Measurements from ENCODE around the gene CGB7. TPM values are rescaled to one million over a fixed set of nuclear protein-coding genes. Genes with fewer than 3 reads are reported as not detected.
A peak's percentile ranks its signal among the peaks of the same experiment; 100 is the strongest.

The CGB7 gene
- total RNA-seq = 0.16 TPM in 1 of 2 replicates, not detected in the other
- long read RNA-seq = 0 reads

DNA sequence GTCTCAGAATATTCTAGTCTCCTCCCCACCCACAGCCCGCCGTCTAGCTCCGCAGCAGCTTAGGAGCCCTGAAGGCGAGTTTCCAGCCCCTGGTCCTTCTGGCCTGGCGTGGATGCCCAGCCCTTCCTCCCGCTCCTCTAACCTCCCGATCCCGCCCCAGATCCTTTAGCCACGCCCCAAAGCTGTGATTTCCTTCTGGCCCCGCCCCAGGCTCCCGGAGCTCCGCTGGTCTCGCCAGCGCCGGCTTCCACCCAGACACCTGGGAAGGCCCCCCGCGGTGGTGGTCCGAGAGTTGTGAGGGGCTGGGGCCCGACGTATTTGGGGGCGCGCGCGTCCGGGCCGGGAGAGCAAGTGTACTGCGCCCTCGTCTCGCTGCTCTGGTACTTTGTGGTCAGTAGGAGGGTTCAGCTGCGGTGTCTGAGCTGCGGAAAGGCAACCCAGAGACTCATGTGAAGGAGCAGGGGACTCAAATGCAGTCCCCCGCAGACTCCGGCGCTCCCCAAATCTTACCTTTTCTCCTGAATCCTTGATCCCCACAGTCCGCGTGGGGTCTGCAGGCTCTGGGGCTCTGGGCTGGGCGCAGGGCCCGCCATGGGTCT lies at the start of gene CGB7:
Gene CGB7 (minus strand): TSS at position 114 of the 599 bp plus-strand sequence. CDS start 2,374 bp downstream, outside the sequence.
- Mint-ChIP-seq H3K9me3 (ENCODE audit: unreplicated experiment) (no peaks in the 10 kb centered on the region), H3K27ac (ENCODE audit: unreplicated experiment) (no peak within 1 kb of the TSS), H3K4me3 (ENCODE audit: unreplicated experiment) (peak within 1 kb of the TSS; percentile 74), H3K4me1 (ENCODE audit: unreplicated experiment) (peaks cover 15% of the 10 kb centered on the region), H3K27me3 (ENCODE audit: unreplicated experiment) (peaks cover 6% of the 10 kb centered on the region), H3K36me3 (ENCODE audit: unreplicated experiment) (no peaks in the 10 kb centered on the region)
- TF ChIP-seq, protein P1, sequence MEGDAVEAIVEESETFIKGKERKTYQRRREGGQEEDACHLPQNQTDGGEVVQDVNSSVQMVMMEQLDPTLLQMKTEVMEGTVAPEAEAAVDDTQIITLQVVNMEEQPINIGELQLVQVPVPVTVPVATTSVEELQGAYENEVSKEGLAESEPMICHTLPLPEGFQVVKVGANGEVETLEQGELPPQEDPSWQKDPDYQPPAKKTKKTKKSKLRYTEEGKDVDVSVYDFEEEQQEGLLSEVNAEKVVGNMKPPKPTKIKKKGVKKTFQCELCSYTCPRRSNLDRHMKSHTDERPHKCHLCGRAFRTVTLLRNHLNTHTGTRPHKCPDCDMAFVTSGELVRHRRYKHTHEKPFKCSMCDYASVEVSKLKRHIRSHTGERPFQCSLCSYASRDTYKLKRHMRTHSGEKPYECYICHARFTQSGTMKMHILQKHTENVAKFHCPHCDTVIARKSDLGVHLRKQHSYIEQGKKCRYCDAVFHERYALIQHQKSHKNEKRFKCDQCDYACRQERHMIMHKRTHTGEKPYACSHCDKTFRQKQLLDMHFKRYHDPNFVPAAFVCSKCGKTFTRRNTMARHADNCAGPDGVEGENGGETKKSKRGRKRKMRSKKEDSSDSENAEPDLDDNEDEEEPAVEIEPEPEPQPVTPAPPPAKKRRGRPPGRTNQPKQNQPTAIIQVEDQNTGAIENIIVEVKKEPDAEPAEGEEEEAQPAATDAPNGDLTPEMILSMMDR (IDR thresholded peaks at IDR 0.05) = no peak
- no peak for DNase-seq (ENCODE audit: extremely low spot score, unreplicated experiment)

DNA sequence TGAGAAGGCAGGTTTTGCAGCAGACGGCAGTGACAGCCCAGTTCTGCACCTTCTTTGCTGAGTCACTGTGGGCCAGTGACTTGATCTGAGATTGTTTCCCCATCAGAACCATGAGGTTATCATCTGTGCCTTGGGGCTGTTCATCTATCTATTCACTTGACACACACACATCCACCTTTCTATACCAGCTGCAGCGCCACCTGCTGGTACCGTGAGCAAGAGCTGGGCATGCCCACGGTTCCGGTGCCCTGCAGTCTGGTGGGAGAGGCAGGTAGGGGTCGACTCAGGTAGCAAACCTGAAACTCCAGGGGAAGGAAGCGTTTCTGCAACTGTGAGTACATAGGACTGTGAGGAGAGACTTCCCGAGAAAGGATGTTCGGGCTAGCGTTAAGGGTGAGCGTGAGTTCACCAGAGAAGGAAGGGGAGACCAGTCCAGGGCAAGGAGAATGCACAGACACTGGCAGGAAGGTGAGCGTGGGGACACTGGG lies 49.1 kb upstream of the CGB7 start:
- Mint-ChIP-seq H3K4me3 (ENCODE audit: unreplicated experiment) (no peak overlapping the region), H3K9me3 (ENCODE audit: unreplicated experiment) (no peaks in the 10 kb centered on the region), H3K27me3 (ENCODE audit: unreplicated experiment) (no peaks in the 10 kb centered on the region), H3K27ac (ENCODE audit: unreplicated experiment) (no peak overlapping the region), H3K36me3 (ENCODE audit: unreplicated experiment) (peaks cover 36% of the 10 kb centered on the region), H3K4me1 (ENCODE audit: unreplicated experiment) (peaks cover 2% of the 10 kb centered on the region)
- TF ChIP-seq, protein P1 (IDR thresholded peaks at IDR 0.05) = peak; percentile 84
- no peak for DNase-seq (ENCODE audit: extremely low spot score, unreplicated experiment)

DNA sequence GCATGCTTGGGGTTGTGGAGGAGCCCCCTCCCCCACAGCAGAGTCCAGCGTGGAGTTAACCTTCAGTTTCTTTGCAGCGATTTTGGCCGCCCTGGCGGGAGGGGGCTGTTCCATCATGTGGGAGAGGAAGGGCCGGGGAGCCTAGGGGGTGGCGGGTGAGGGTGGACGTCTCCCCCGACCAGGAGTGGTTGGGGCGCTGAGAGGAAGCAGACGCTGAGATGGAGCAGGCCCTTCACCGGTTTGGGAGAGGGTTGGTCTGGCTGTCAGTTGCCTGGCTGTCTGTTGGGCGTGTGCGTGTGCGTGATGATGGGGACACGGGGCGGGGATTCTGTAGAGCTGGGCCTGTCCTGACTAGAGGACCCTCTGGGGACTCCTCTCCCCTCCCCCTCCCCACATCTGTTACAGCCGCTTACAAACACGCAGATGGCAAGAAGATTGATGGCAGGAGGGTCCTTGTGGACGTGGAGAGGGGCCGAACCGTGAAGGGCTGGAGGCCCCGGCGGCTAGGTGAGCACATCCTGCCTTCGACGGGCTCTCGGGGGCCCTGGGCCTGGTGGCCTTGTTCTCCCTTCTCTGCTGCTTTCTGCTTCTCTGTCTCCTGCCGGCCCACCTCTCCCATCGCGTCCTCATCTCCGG lies 46.8 kb upstream of the CGB7 start:
- no peak overlapping the region for H3K27ac Mint-ChIP-seq (ENCODE audit: unreplicated experiment)
- TF ChIP-seq, protein P1 (IDR thresholded peaks at IDR 0.05) = no peak
- no peaks in the 10 kb centered on the region for H3K27me3 Mint-ChIP-seq (ENCODE audit: unreplicated experiment)
- H3K36me3 Mint-ChIP-seq (ENCODE audit: unreplicated experiment) = peaks cover 47% of the 10 kb centered on the region
- H3K9me3 Mint-ChIP-seq (ENCODE audit: unreplicated experiment) = no peaks in the 10 kb centered on the region
- H3K4me1 Mint-ChIP-seq (ENCODE audit: unreplicated experiment) = no peaks in the 10 kb centered on the region
- no peak for DNase-seq (ENCODE audit: extremely low spot score, unreplicated experiment)
- no peak overlapping the region for H3K4me3 Mint-ChIP-seq (ENCODE audit: unreplicated experiment)

DNA sequence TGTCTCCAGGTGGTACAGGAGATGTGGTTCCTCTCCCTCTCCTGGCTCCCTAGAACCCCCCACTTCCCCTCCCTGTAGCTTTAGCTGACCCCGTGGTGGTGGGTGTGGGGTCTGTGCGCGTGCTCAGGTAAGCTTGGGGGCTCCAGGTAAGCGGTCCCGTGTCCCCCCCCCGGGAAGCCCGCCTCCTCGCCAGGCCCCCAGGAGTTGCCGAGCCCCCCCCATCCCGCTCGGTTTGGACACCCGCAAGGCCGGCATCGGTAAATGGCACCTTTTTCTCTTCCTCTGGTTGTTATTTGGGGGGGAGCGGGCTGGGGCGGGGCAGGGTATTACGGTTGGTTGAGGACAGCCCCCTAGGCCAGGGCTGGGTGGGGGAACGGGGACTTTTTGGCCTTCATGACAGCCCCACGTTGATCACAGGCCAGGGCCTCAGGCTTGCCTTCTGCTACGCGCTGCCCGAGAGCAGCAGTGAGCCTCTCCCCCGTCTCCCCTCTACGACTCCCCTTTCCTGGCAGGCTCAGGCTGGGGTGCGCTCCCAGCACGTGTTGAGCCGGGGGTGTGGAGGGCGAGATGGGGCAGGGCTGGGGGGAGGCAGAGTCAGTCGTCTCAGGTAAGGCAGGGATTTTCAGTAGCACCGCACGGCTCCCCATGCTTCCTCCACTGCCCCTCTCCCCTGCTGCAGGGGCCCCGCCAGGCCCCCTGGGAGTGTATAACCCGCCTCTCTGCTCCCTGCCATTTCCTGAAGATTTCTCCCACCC lies 46.0 kb upstream of the CGB7 start:
- no peak for DNase-seq (ENCODE audit: extremely low spot score, unreplicated experiment)
- no peaks in the 10 kb centered on the region for H3K27me3 Mint-ChIP-seq (ENCODE audit: unreplicated experiment)
- no peaks in the 10 kb centered on the region for H3K4me1 Mint-ChIP-seq (ENCODE audit: unreplicated experiment)
- peaks cover 45% of the 10 kb centered on the region for H3K36me3 Mint-ChIP-seq (ENCODE audit: unreplicated experiment)
- TF ChIP-seq, protein P1 (IDR thresholded peaks at IDR 0.05) = no peak
- no peak overlapping the region for H3K4me3 Mint-ChIP-seq (ENCODE audit: unreplicated experiment)
- no peaks in the 10 kb centered on the region for H3K9me3 Mint-ChIP-seq (ENCODE audit: unreplicated experiment)
- H3K27ac Mint-ChIP-seq (ENCODE audit: unreplicated experiment) = no peak overlapping the region

DNA sequence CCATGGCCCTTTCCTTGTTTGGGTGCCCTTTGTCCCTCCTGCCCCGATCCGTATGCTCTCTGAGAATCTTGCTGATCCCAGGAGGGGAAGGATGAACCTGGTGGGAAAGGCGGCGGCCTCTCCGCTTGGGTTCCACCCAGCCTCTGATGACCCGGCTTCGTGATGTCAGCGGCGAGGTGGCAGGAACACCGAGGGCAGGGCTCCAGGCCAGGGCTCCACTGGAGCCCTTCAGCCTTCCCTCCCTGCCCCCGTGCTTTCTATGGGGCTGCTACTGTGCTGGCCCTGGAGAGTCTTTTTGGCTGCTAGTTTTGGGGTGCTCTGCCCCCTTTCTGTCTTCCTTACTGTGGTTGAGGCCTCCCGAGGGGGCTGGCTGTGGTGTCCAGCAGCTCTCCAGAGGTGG lies 44.8 kb upstream of the CGB7 start:
- TF ChIP-seq, protein P1 (IDR thresholded peaks at IDR 0.05) = no peak
- DNase-seq (ENCODE audit: extremely low spot score, unreplicated experiment) = no peak
- Mint-ChIP-seq H3K27me3 (ENCODE audit: unreplicated experiment) (no peaks in the 10 kb centered on the region), H3K27ac (ENCODE audit: unreplicated experiment) (no peak overlapping the region), H3K4me3 (ENCODE audit: unreplicated experiment) (no peak overlapping the region), H3K36me3 (ENCODE audit: unreplicated experiment) (peaks cover 46% of the 10 kb centered on the region), H3K9me3 (ENCODE audit: unreplicated experiment) (no peaks in the 10 kb centered on the region), H3K4me1 (ENCODE audit: unreplicated experiment) (peaks cover 6% of the 10 kb centered on the region)
